HG02763 (cell line): ENCODE results near the gene CKAP2L.
A peak's percentile ranks its signal among the peaks of the same experiment; 100 is the strongest.

Experiments
- ATAC-seq: cut with Tn5 transposase; IDR thresholded peaks from one replicate; pipeline ENCODE4 v1.9.1; 2021; ENCODE audit warnings: mild to moderate bottlenecking, moderate library complexity; ENCODE audit not compliant: unreplicated experiment

Gene CKAP2L

GRCh38 chr2:112765251-112765650, 842 bp upstream of the CKAP2L start:
- no peak for ATAC-seq

GRCh38 chr2:112762276-112762675, 2.1 kb downstream of the CKAP2L start:
- no peak for ATAC-seq

GRCh38 chr2:112760149-112760548, 4.3 kb downstream of the CKAP2L start:
- ATAC-seq = no peak

- ATAC-seq = no peak
Measured at GRCh38 chr2:112758711-112759110, 5.7 kb downstream of the CKAP2L start.

- ATAC-seq = no peak
Measured at GRCh38 chr2:112757265-112757664, 7.1 kb downstream of the CKAP2L start.

GRCh38 chr2:112756207-112756606, 8.2 kb downstream of the CKAP2L start:
- no peak for ATAC-seq

GRCh38 chr2:112755444-112755843, 9.0 kb downstream of the CKAP2L start:
- ATAC-seq = no peak

- ATAC-seq = no peak
Measured at GRCh38 chr2:112754564-112754963, 9.8 kb downstream of the CKAP2L start.

GRCh38 chr2:112752667-112753066, 11.7 kb downstream of the CKAP2L start:
- no peak for ATAC-seq

GRCh38 chr2:112751451-112752197, 12.8 kb downstream of the CKAP2L start:
- no peak for ATAC-seq

- ATAC-seq = no peak
Measured at GRCh38 chr2:112750560-112750843, 13.9 kb downstream of the CKAP2L start.

GRCh38 chr2:112749755-112750559, 14.5 kb downstream of the CKAP2L start:
- peak; percentile 65 for ATAC-seq

- ATAC-seq = no peak
Measured at GRCh38 chr2:112740527-112740926, 23.9 kb downstream of the CKAP2L start.

- ATAC-seq = no peak
Measured at GRCh38 chr2:112737542-112738232, 26.7 kb downstream of the CKAP2L start.

GRCh38 chr2:112733871-112734270, 30.5 kb downstream of the CKAP2L start:
- no peak for ATAC-seq

- no peak for ATAC-seq
Measured at GRCh38 chr2:112733456-112733855, 31.0 kb downstream of the CKAP2L start.

- ATAC-seq = no peak
Measured at GRCh38 chr2:112731479-112731878, 32.9 kb downstream of the CKAP2L start.

GRCh38 chr2:112730791-112731190, 33.6 kb downstream of the CKAP2L start:
- ATAC-seq = no peak

- ATAC-seq = no peak
Measured at GRCh38 chr2:112730216-112730615, 34.2 kb downstream of the CKAP2L start.

GRCh38 chr2:112728378-112729175, 35.8 kb downstream of the CKAP2L start:
- ATAC-seq = no peak

GRCh38 chr2:112728029-112728362, 36.4 kb downstream of the CKAP2L start:
- ATAC-seq = no peak
